ENCODE data around the gene CDY2B. TPM values are rescaled to one million over a fixed set of nuclear protein-coding genes. Genes with fewer than 3 reads are reported as not detected.
"Not testable (repeated sequence)": the region's sequence is repeated elsewhere in the genome, so short reads cannot be mapped to it uniquely, and the experiment has no call there.

CDY2B gene
- not detected for total RNA-seq

- ATAC-seq, H3K27me3 ChIP-seq, H3K4me3 ChIP-seq, H3K9me3 ChIP-seq, H3K4me1 ChIP-seq, H3K36me3 ChIP-seq, H3K27ac ChIP-seq: not testable (repeated sequence)
- WGBS, 2 donors (ENCODE audit: low coverage in 1 of 2) = no CpG with 5 or more reads among the region's 2 CpGs
Observed at GRCh38 chrY:17880120-17880519, at the start of gene CDY2B. Gene CDY2B, minus strand, starts transcription at chrY:17880220. Its CDS starts 328 bp downstream, at chrY:17879892.

DNA sequence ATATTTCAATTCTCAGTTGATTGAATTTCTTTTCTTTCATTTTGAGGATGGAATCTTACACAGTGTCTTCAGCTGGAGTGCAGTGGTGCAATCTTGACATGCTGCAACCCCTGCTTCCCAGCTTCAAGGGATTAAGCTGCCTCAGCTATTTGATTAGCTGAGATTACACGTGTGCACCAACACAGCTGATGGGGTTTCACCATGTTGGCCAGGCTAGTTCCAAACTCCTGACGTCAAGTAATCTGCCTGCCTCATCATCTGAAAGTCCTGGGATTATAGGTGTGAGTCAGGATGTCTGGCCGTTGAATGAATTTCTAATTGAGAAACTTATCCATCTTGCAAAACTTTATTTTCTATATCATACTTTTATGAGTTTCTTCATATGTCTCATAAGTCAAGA, 28.0 kb upstream of the CDY2B start:
- not testable (repeated sequence) for ATAC-seq, H3K27ac ChIP-seq, H3K4me1 ChIP-seq, H3K4me3 ChIP-seq, H3K9me3 ChIP-seq, H3K27me3 ChIP-seq, H3K36me3 ChIP-seq
- WGBS, 2 donors (ENCODE audit: low coverage in 1 of 2) = no CpG with 5 or more reads among the region's 3 CpGs

GRCh38 chrY:17907351-17907750, 27.3 kb upstream of the CDY2B start:
- not testable (repeated sequence) for H3K27ac ChIP-seq, H3K4me1 ChIP-seq, H3K9me3 ChIP-seq, H3K4me3 ChIP-seq, ATAC-seq, H3K36me3 ChIP-seq, H3K27me3 ChIP-seq
- no CpG with 5 or more reads among the region's 2 CpGs for WGBS, 2 donors (ENCODE audit: low coverage in 1 of 2)

DNA sequence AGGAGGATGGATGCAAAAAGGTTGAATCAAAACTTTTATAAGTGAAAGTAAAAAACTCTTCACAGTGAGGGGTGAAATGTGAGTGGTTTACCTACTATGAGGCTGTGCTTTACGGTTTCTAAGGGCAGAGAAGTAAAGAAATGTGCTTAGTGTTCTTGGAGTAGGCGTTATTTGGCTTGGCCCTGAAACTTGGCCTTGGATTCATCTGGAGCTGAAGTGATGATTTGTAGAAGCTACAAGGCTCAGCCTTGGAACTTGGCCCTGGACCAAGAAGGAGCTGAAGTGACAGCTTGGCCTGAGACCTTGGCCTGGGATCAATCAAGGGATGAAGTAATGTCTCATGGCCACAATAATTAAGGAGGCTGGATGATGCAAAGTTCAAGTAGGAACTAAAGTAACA, 1.7 kb upstream of the CDY2B start:
- H3K27me3 ChIP-seq, H3K36me3 ChIP-seq, H3K9me3 ChIP-seq, H3K27ac ChIP-seq, ATAC-seq, H3K4me3 ChIP-seq, H3K4me1 ChIP-seq: not testable (repeated sequence)
- WGBS, 2 donors (ENCODE audit: low coverage in 1 of 2) = no CpG with 5 or more reads among the region's 2 CpGs

- WGBS, 2 donors (ENCODE audit: low coverage in 1 of 2) = no CpG with 5 or more reads among the region's 1 CpG
- not testable (repeated sequence) for ATAC-seq, H3K9me3 ChIP-seq, H3K4me3 ChIP-seq, H3K4me1 ChIP-seq, H3K27me3 ChIP-seq, H3K27ac ChIP-seq, H3K36me3 ChIP-seq
Observed at GRCh38 chrY:17876767-17877166, 3.3 kb downstream of the CDY2B start.

DNA sequence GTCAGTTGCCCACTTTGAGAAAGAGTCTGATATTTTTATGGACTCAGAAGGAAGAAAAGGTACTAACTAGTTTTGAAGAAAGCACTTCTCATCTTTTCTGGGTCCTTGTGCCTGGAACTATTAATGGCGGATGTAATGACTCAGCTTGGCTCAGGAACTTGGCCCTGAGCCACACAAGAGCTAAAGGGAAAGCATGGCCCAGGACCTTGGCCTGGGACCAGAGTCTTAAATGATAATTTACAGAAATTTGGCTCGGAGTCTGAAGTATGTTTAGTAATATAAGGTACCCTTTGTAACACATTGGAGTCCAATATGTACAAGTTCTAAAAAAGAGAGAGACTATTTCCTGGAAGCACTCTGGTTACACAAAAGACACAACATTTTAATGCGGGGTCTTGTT, 4.6 kb downstream of the CDY2B start:
- not testable (repeated sequence) for H3K4me1 ChIP-seq, H3K4me3 ChIP-seq, H3K27me3 ChIP-seq, H3K9me3 ChIP-seq, H3K36me3 ChIP-seq, H3K27ac ChIP-seq, ATAC-seq
- no CpG with 5 or more reads among the region's 3 CpGs for WGBS, 2 donors (ENCODE audit: low coverage in 1 of 2)

DNA sequence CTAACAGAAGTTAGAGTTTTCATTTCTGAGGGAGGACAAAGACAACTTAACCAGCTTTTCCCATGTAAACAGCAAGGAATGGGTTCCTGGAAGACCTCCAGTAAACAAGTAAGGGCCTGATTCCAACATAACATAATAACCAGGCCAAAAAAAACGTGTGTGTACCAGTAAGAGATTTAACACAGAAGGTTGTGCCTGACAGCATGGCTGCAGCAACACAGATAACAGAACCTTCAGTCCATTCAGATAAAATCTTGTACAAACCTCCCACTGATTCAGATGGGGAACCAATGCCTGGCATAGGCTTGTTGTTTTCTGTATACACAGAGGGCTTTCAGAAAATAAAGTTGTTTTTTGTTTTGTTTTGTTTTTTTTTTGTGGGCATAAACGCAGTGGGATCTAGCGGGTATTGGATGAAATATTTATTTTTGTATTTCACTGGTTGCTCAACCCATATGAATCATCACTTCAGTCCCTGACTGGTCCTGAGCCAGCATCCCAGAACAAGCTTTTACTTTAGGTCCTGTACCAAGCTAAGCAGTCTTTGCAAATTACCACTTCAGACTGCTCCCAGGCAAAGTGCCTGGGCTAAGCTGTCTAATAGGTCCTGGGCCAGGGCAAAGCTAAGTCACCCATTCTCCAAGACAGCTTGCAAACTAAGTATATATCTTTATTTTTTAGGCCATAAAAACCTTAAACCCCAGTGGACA, 8.7 kb downstream of the CDY2B start:
- not testable (repeated sequence) for H3K27me3 ChIP-seq, H3K27ac ChIP-seq, H3K36me3 ChIP-seq, ATAC-seq, H3K4me1 ChIP-seq, H3K9me3 ChIP-seq, H3K4me3 ChIP-seq
- WGBS, 2 donors (ENCODE audit: low coverage in 1 of 2) = no CpG with 5 or more reads among the region's 3 CpGs

DNA sequence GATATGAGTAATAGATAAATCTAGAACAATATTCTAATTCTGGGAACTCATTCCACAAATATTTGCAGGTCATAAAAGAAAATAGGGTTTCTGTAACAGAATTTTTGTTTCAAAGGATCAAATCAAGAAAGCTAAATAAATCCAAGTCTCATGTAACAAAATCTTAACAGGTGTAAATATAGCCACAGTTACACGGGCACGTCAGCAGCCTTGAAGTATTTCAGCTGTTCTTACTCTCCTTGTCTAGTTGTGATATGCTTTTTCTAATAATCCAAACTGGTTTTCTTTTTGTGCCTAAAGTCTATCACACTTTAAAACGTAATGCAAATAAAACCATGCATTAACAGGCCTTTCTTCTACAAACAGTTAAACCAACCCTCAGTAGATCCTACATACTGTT, 9.3 kb downstream of the CDY2B start:
- ATAC-seq, H3K9me3 ChIP-seq, H3K4me3 ChIP-seq, H3K36me3 ChIP-seq, H3K27me3 ChIP-seq, H3K27ac ChIP-seq, H3K4me1 ChIP-seq: not testable (repeated sequence)
- WGBS, 2 donors (ENCODE audit: low coverage in 1 of 2) = no CpG with 5 or more reads among the region's 3 CpGs

GRCh38 chrY:17867850-17868249, 12.2 kb downstream of the CDY2B start:
- WGBS, 2 donors (ENCODE audit: low coverage in 1 of 2) = no CpG with 5 or more reads among the region's 4 CpGs
- H3K4me1 ChIP-seq, H3K4me3 ChIP-seq, H3K36me3 ChIP-seq, H3K9me3 ChIP-seq, H3K27ac ChIP-seq, ATAC-seq, H3K27me3 ChIP-seq: not testable (repeated sequence)

DNA sequence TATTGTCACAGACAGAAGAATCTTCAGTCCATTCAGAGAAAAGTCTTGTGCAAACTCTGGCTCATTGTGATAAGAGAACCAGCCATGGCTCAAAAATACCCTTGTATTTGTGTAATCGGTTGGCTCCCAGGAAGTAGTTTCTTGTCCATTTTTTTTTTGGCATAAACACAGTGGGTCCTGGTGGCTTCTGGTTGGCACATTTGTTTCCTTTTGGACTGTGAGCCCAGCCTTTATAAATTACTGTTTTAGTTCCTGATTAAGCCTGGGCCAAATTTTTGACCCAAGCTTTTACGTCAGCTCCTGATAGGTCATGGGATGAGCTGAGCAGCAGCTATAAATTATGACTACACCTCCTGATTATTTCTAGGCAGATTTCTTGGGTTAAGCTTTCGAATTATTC, 19.4 kb downstream of the CDY2B start:
- H3K9me3 ChIP-seq, H3K4me1 ChIP-seq, ATAC-seq, H3K27ac ChIP-seq, H3K36me3 ChIP-seq, H3K27me3 ChIP-seq, H3K4me3 ChIP-seq: not testable (repeated sequence)
- WGBS, 2 donors (ENCODE audit: low coverage in 1 of 2) = no CpG with 5 or more reads among the region's 3 CpGs

DNA sequence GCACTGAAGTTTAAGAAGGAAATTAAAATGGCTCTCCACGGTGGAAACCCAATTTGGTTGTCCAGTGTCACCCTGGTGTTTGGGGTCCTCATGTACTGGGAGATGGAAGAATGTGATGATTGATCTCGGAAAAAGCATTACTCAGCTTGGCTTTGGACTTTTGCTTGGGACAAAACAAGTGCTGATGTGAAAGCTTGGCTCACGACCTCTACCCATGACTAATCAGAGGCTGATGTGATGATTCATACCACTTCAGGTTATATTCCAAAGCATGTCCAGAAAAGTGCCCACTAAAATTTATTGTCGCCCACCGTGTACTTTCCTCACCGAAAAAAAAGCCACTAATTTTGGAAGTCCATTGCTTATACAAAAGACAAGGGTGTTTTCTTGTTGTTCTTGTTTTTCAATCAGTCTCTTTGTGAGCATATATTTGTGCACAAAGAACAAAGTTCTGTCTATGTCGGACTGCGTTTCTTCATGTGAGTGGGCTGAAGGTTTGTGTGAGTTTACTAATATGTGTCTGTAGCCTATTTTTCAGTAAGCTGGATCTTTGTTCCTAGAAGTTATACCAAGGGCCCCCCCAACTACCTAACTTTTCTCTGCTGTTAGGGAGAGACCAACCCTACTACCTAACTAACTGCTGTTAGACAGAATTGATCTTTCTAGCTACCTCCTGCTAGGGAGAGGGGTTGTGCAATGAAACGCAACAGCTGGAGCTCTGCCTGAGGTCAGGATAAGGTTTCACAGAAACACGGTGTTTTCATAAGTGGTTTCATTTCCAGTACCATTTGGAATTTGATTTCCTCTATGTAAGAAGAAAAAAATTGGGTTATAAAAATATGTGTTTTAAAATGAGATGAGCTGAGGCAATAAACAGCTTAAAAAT, 22.8 kb downstream of the CDY2B start:
- not testable (repeated sequence) for H3K27ac ChIP-seq, H3K36me3 ChIP-seq, H3K9me3 ChIP-seq, H3K27me3 ChIP-seq, H3K4me1 ChIP-seq, ATAC-seq, H3K4me3 ChIP-seq
- no CpG with 5 or more reads among the region's 10 CpGs for WGBS, 2 donors (ENCODE audit: low coverage in 1 of 2)

- H3K27ac ChIP-seq, H3K27me3 ChIP-seq, H3K4me3 ChIP-seq, H3K9me3 ChIP-seq, ATAC-seq, H3K36me3 ChIP-seq, H3K4me1 ChIP-seq: not testable (repeated sequence)
- WGBS, 2 donors (ENCODE audit: low coverage in 1 of 2) = no CpG with 5 or more reads among the region's 3 CpGs
Observed at GRCh38 chrY:17856508-17856907, 23.5 kb downstream of the CDY2B start.

DNA sequence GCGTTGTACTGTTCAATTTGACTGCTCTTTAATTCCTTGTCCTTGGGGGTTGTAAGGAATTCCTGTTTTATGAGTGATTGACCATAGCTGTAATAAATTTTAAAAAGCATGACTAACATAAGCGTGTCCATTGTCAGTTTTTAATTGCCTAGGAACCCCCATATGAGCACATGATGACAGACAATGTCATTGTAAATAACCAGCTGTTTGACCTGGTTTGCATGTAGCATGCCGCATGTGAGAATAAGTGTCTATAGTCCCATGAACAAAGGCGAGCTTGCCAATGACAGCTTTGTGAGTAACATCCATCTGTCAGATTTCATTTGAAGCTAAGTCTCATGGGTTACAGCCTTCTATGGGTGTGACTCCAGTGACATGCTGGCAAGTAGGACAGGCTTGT, 30.9 kb downstream of the CDY2B start:
- not testable (repeated sequence) for H3K4me1 ChIP-seq, H3K27ac ChIP-seq, H3K4me3 ChIP-seq, ATAC-seq, H3K9me3 ChIP-seq, H3K36me3 ChIP-seq, H3K27me3 ChIP-seq
- no CpG with 5 or more reads among the region's 4 CpGs for WGBS, 2 donors (ENCODE audit: low coverage in 1 of 2)

DNA sequence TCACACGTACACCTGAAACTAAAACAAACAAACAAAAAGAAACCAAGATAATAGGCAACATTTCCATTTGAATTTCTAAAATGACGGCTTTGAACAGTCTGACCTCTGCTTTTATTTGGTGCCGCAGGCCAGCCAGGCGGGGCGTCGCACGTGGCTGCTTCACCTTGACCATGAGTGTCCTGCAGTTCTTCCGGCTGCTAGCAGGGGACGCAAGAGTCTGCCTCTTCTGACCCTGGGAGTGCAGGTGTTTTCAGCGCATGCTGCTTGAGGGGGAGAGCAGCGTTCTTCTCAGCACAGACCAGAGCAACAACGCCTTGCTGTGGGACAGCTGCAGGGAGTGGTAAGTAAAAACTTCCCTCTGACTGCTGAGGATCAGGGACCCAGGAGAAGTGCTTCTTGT, 47.9 kb downstream of the CDY2B start:
- H3K4me3 ChIP-seq, H3K9me3 ChIP-seq, H3K36me3 ChIP-seq, H3K27me3 ChIP-seq, H3K27ac ChIP-seq, H3K4me1 ChIP-seq, ATAC-seq: not testable (repeated sequence)
- no CpG with 5 or more reads among the region's 12 CpGs for WGBS, 2 donors (ENCODE audit: low coverage in 1 of 2)
